ENCODE results near the gene DNAH8. TPM values are rescaled to one million over a fixed set of nuclear protein-coding genes. Genes with fewer than 3 reads are reported as not detected.
"Not testable (repeated sequence)": the region's sequence is repeated elsewhere in the genome, so short reads cannot be mapped to it uniquely, and the experiment has no call there.

Gene DNAH8
- polyA plus RNA-seq, 3 donors: 0.31 to 0.79 (median 0.37) TPM

DNA sequence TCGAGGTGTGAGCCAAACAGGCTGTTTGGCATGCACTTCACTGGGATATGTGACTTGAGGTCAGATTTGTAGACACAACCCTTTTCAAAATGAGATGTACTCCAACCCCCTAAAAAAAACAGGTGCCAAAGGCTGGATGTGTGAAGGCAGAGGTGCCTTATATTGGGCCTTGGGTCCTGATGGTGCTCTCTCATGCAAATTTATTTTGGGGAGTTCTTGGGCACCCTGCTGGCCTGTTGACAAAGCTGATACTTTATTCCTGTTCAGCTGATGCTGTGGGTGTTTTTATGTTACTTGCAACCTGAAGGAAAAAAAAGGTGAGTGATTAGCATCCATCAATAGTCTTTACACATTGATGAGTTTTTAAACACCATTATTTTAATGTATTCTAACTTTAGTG lies 121.5 kb downstream of the DNAH8 start:
- DNase-seq: no peak

DNA sequence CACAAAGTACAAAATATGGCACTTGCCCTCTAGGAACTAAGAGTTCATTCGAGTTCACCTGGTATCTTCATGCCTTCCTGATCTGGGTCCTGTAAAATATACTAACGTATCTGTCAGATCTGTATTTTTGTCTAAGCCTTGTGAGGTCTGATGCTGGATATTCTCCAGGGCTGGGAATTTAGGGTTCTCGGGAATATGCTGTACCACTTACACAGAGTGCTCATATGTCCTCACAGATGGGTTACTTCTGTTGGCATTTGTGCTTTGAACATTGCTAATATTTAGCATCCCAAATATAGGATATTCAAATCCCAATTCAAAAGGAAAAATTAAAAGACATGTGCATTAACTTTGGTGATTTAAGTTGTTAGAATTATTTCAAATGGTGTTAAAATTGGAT lies 122.0 kb downstream of the DNAH8 start:
- DNase-seq: no peak

DNA sequence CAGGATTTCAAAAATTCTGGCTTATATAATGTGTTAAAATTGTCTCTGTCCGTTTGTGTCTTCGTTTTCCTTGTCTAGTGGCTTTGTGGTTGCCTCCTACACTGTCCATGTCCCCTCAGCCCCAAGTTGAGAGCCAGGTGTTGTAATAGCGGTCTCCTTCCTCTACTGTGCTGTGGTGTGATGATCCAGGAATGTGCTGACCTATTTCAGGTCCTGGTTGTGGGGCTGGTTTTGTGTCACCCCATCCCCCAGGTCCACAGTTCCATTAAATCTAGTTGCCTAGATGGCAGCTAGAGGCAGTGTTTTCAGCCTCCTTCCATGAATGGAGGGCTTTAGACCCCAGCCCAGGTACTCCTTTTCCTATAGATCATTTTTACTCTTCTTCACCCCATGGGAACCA lies 128.7 kb downstream of the DNAH8 start:
- DNase-seq: no peak

DNA sequence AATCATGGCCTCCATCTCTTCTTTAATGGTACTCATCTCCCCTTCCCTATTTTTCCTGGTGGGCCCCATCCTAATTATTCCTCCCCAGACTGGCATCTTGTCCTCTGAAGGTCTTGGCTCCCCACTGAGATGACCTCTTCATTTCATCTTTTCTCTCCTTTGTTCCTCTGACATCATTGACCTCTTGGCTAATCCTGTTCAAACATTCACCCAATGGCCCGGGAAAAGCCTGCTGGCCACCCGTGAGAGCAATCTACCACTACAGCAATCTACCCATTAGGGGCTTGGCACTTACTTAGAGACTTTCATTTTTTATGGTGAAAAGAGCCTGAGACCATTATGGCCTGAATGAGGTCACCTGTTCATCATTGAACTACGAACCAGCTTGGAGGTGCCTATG lies 130.8 kb downstream of the DNAH8 start:
- no peak for DNase-seq

DNA sequence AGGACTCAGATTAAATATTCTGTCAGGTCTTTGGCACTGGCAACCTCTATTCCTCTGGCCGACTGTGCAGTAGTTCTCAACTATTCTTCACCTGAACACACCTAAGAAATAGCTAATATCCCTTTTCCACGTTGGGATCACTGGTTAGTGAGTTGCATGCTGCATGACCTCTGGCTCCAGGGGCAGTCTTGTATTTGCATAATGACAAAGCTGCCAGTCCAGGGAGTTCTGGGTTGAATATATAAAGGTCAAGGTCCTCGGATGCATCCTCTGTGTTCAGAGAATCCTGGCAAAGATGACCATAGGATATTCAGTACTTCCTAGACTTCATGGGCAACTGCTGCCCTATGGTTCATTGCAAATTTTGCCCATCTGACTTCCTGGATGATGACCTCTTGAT lies 131.2 kb downstream of the DNAH8 start:
- DNase-seq: no peak

DNA sequence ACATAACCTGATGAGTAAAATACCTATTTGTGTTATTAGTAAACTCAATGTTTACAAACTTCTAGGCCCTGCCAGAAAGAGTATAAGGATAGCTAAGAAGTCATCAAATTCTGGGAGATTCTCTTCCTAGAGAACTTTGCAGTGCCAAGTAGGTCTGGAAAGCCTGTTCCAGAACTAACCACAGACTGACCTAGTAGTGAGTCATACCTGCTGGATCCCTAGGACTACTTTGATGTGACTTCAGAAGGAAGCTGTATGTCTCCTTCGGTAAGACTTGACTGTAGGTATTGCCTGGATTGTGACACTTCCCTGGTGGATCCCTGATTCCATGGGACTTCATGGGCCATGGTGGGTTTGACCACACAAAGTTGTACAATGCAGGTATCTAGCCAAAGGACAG lies 131.7 kb downstream of the DNAH8 start:
- no peak for DNase-seq

DNA sequence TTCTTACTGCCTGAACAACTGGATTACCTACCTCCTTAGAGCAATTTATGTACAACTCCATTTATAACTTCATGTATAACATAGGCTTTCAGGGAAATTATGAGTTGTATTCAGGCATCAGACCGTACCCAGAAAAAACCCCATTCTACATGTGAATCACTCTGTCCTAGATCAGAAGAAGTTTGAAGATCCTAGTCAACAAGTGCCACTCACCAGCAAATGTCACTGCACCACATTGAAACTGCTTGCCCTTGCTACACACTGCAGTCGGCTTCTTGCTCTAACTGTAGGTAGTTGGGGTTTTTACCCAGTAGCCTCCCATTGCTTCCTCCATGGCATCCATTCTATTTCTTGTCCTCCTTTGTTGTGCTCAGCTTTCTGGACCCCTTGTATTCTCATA lies 132.4 kb downstream of the DNAH8 start:
- no peak for DNase-seq

DNA sequence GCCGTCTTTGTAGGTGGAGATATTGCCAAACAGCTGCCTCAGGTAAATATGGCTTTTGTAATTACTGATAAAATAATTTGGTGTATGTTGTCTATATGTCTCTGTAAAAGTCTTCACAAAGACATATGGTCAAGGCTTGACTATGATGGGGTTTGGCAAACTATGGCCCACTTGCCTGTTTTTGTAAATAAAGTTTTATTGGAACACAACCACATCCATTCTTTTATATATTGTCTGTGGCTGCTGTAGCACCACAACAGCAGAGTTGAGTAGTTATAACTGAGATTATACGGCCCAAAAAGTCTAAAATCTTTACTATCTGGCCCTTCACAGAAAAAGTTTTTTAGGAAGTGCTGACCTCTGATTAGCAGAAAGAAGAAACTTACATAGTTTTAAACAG lies 133.6 kb downstream of the DNAH8 start:
- no peak for DNase-seq

DNA sequence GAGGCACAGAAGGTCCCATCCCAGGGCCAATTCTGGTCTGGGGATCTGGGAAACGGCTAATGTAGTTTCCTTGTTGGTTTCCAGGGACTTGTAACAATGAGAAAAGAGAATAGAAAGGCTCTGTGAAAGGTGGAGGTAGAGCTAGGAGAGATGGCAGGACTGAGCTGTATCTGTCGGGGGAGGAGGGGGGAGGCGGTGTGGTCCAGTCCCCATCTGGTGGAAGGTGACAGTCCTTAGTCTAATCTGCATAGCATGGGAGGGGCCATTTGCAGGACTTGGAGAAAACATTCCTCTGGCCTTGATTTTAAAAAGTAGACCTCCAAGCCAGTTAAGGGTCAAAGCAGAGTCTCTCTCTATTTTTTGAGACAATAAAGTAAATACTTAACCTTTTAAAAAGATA lies 137.1 kb downstream of the DNAH8 start:
- no peak for DNase-seq

DNA sequence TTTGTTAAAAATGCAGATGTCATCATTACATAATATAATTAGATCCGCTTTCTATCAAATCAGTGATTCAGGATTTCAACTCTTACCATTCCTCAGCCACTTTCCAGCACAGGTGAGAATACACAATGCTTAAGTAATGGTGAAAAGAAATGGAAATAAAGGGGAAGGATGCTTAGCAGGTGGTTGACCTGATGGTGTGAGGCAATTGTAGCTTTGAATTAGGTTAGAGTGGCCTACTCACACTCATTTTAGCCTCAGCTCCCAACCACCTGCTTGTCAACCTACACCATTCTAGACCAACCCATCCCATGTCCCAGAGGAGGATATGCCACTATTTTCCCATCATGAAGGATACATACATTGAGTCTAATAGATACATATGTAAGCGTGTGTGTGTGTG lies 138.1 kb downstream of the DNAH8 start:
- no peak for DNase-seq

DNA sequence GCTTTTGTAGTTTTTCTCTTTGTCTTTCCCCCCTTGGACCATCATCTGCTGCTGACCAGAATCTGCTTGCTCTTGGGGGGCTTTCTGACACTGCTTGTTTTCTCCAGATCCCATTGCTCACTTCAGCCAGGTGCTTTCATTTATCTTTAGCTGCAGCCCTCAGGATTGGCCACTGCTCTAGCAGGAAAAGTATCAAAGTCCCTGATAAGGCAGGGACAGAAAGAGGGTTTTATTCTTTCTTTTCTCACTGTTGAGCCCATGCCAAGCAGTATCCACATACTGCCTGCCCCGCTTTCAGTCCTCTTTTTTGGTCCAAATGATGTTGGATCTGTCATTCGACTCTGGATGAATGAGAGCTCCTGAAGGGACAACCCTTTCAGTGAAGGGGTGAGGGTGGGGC lies 141.4 kb downstream of the DNAH8 start:
- DNase-seq: no peak

DNA sequence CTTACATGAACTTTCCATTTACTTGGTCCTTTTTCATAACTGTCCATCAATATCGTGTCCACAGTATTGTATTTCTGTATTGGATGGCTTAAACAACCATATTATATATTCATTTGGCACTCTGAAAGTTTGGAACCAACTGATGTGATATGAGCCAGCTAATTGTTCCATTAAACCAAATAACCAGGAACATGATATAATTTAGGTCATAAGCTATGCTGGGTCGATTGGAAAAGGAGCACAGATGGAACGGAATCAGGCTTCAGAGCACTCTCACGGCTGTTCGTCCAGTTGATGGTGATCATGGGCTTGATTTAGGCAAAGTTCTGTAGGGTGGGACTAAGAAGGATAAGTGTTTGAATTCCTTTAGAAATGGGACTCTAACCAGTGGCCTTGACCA lies 142.7 kb downstream of the DNAH8 start:
- DNase-seq: no peak

DNA sequence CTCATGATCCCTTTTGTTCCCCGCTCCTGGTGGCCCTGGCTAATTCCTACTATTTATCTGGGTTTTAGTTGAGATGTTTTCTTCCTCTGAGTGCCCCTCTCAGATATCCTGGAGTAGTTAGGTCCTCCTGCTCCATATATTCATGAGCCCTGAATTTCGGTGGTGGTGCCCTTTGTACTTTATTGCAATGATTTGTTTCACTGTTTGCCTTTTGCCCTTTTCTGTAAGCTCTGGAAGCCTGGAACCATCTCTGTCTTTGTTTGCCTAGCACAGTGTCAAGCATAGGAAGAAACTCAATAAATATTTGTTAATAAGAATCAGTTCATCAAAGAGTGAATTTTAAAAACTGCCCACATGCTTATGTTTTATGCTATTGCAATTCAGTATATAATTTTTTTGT lies 144.9 kb downstream of the DNAH8 start:
- no peak for DNase-seq

DNA sequence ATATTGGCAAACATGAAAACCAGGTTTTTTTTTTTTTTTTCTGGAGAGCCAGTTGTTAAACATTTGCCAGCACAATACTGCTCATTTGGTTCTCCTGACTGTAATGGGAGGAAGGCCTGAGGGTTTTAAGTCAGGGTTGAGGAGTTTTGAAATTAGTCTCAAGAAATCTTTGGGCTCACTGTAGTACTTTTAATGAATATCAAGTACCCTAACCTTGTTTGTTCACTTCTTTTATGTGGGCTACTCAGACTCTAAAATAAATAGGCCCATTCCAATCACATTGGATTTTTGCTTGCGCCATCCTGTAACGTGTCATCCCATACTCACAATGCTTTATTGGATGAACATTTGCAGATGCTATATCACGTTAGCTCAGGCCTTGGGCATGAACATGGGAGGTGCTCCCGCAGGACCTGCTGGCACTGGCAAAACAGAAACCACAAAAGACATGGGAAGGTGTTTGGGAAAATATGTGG lies 146.9 kb downstream of the DNAH8 start:
- peak; percentile 58 for DNase-seq

DNA sequence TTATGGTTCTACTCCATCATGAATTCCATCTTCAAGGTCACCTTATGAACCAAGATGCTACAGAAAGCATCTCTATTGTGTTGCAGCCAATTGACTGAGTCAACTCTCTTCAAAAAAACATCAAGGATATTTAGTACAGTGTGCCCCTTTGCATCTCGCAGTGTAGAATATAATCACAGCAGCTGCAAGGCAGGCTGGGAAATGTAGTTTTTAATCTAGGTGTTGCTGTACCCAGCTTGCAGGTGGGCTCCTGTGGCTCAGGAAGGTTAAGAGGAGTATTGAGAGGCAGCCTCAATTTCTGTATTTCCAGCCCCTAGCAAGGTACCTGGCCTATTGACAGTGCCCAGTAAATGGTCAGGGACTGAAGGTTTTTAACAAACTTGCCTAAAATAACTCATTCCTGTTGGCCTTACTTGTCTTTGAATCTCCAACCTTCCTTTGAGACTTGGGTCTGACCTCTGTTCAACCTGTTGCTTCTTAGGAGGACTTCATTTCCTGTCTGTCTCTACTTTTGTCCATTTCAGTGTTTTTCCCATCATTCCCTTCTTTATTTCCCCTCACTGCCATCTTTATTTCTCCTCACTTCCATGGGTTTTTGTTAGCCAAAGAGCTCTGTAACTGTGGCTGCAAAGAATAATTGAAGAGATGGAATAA lies 150.5 kb downstream of the DNAH8 start:
- no peak for DNase-seq

DNA sequence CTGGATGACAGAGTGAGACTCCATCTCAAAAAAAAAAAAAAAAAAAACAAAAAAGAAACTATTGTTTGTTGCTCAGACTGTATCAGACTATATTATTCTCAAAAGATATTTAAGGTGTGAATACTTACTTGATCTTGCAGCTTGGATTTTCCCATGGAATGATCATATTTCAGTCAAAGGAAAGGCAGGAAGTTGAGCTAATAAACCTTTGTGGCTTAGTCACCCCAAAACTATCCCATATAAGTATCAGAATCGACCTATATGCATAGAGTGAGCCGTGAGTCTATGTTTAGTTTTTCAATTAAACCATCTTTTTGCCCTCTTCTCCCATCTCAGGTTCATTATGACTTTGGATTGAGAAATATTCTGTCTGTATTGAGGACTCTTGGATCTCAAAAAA lies 152.6 kb downstream of the DNAH8 start:
- no peak for DNase-seq

DNA sequence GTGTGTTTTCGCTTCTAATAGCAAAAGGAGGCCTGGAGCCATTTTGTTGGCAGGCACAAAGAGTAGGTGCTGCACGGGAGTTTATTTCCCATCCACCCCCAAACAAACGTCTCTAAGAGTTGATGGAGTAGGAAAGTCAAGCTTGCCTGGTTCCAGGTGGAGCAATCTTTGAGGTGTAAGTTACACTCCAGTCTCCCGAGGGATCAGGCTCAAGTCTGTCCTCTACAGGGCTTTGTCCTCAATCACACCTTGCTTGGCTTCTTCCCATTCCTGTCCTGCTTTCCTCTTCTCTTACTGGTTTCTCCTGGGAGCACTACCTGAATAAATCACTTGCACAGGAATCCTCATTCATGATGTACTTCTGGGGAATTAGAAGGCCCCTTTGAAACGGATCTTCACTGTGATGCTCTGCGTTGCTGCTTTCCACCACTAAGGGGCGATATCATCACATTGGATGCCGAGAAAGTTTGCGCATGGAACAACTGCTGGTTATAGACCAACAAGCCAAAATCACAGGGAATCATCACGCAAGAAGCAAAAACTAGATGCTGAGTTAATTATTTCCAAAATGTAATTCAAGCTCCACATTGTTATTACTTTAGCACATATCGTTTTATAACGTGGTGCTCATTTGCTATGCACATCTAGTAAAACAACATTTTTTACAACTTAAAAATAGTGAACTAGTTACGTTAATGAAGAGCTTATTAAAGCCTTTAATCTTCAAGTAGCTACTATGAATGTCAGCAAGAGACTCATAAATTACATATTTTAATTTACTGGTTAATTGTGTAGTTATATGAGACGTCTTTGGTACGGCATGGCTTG lies 156.8 kb downstream of the DNAH8 start:
- peak; percentile 52 for DNase-seq

DNA sequence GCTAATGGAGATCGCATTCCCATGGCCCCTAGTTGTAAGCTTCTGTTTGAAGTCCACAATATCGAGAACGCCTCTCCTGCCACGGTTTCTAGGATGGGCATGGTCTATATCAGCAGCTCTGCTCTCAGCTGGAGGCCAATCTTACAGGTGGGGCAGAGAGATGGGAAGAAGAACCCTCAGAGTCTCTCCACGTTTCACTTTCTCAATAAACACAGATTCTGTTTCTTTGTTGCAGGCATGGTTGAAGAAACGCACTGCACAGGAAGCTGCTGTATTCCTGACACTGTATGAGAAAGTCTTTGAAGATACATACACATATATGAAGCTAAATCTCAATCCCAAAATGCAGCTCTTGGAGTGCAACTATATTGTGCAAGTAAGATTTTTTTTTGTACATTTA lies 157.9 kb downstream of the DNAH8 start:
- DNase-seq: no peak

DNA sequence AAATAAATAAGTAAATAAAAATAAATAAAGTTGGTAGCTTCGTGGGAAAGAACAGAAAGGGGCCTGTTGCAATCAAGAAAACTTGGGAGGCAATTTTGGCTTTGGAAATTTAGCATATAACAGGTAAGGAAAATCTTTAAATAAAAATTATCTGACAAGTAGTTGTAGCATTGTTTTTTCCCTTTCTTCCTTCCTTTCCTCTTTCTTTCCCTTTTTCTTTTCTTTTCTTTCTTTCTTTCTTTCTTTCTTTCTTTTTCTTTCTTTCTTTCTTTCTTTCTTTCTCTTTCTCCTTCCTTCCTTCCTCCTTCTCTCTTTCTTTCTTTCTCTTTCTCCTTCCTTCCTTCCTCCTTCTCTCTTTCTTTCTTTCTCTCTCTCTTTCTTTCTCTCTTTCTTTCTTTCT lies 158.7 kb downstream of the DNAH8 start:
- not testable (repeated sequence) for DNase-seq

DNA sequence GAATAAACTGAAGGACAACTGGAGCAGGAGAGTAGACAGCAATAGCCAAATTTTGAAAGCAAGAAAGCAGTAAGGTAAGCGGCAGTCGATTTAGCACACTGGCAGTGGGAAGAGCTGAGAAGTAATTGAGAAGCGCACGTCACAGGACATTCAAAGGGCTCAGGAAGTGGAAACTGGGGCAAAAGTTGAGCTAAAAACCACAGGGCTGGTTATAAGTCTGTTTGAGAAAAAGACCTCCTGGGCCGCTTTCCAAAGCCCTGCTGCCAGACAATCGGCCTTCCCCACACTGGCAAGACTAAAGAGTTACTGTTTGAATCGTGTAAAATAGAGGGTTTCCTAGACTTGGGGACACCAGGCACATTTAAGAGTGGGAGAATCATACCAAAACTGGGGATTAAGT lies 161.4 kb downstream of the DNAH8 start:
- DNase-seq: no peak

DNA sequence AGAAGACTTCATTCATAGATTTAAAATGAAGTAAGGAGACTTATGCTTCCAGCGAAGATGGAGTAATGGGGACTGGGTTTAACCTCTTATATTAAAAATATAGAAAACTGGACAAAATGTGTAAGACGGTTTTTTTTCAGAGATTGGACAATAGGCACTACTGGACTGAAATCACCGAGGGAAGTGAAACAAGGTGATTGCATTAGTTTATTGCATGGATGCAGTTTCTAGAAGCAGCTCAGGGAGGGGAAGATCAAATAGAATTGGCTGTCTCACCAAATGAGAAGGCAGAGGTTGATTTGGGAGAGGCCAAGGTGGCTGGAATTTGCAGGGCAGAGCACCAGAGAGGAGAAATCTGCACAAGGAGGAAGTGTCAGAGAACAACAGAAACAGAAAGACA lies 162.6 kb downstream of the DNAH8 start:
- no peak for DNase-seq

DNA sequence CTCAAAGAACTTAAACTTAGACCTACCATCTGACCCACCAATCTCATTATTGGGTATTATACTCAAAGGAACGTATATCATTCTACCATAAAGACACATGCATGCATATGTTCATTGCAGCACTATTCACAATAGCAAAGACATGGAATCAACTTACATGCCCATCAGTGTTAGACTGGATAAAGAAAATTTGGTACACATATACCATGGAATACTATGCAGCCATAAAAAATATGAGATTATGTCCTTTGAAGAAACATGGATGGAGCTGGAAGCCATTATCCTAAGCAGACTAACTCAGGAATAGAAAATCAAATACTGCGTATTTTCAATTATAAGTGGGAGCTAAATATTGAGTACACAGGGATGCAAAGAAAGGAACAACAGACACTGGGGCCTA lies 167.0 kb downstream of the DNAH8 start:
- DNase-seq: no peak

DNA sequence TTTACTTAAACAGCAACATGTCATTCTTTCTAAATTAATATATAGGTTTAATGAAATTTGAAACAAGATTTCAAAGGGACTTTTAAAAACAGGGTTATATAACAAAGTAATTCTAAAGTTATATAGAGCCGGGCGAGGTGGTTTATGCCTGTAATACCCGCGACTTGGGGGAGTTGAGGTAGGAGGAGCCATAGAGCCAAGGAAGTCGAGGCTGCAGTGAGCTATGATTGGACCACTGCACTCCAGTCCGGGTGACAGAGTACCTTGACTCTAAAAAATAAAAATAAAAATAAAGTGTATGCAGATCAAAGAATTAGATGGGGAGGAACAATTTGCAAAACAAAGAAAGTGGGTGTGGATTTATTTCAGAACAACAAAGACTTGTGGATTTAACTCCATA lies 182.4 kb downstream of the DNAH8 start:
- DNase-seq: no peak
